Measurements from ENCODE around the gene RERE. TPM values are rescaled to one million over a fixed set of nuclear protein-coding genes. Genes with fewer than 3 reads are reported as not detected.
A peak's percentile ranks its signal among the peaks of the same experiment; 100 is the strongest.

Gene RERE
- total RNA-seq, 4 donors from 2014 or later: 86.4 to 111 (median 103) TPM

GRCh38 chr1:8361198-8361849 is 456.1 kb downstream of the RERE start:
- peaks cover 23 to 95% (median 47%) of the 10 kb centered on the region in 3 donors for H3K36me3 ChIP-seq
- H3K27ac ChIP-seq: peak overlapping the region in 2 of 4 donors; percentile 46 to 79

DNA sequence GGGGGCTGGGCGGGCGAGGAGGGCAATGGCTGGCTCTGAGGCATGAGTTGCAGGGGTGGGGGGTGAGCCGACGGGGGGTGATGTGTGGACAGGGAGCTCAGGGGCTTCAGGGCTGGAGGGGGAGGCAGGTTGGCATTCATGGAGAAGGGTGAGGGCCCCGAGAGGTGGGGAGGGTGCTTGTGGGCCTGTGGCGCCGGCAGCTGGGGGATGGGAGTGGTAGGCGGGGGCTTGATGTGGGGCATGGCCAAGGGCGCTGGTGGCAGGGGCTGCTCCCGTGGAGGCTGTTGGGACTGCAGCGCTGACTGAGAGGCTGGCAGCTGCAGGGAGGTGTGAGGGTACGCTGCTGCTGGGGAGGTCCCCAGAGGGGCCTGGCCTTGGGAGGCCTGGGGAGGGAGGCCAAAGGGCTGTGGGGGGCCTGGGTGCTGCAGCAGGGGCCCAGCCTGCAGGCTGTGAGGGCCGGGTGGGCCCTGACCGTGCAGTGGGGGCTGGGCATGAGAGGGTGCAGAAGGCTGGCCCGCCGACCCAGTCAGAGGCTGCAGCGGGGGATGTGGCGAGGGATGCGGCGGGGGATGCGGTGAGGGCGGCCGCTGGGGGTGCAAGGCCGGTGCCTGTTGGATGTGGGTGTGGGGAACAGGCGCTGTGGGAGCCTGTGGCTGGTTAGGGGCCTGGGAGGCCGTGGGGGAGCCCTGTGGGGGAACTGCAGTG is 456.8 kb downstream of the RERE start:
- Histone ChIP-seq H3K36me3 (peaks cover 23 to 95% (median 49%) of the 10 kb centered on the region in 3 donors), H3K4me1 (peaks cover 0 to 47% (median 23%) of the 10 kb centered on the region in 4 donors), H3K4me3 (no peak overlapping the region), H3K9me3 (no peaks in the 10 kb centered on the region), H3K27me3 (no peaks in the 10 kb centered on the region), H3K27ac (peak overlapping the region in 1 of 4 donors; percentile 79)
- TF ChIP-seq EP300 (IDR thresholded peaks at IDR 0.05) (no peak), POLR2A (IDR thresholded peaks at IDR 0.05) (no peak)
- TF ChIP-seq, protein P1, sequence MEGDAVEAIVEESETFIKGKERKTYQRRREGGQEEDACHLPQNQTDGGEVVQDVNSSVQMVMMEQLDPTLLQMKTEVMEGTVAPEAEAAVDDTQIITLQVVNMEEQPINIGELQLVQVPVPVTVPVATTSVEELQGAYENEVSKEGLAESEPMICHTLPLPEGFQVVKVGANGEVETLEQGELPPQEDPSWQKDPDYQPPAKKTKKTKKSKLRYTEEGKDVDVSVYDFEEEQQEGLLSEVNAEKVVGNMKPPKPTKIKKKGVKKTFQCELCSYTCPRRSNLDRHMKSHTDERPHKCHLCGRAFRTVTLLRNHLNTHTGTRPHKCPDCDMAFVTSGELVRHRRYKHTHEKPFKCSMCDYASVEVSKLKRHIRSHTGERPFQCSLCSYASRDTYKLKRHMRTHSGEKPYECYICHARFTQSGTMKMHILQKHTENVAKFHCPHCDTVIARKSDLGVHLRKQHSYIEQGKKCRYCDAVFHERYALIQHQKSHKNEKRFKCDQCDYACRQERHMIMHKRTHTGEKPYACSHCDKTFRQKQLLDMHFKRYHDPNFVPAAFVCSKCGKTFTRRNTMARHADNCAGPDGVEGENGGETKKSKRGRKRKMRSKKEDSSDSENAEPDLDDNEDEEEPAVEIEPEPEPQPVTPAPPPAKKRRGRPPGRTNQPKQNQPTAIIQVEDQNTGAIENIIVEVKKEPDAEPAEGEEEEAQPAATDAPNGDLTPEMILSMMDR (IDR thresholded peaks at IDR 0.05): no peak
- no peak for DNase-seq (ENCODE audit: low spot score in 2 of 2)
- 79% methylated on average over 26 of the region's 26 CpGs for WGBS, 2 donors

More at GRCh38 chr1:8361198-8361849, 456.1 kb downstream of the RERE start:
- TF ChIP-seq EP300 (IDR thresholded peaks at IDR 0.05) (no peak), POLR2A (IDR thresholded peaks at IDR 0.05) (no peak)
- TF ChIP-seq, protein P1 (IDR thresholded peaks at IDR 0.05): no peak
- Histone ChIP-seq H3K4me3 (no peak overlapping the region), H3K27me3 (no peaks in the 10 kb centered on the region), H3K9me3 (no peaks in the 10 kb centered on the region), H3K4me1 (peaks cover 0 to 54% (median 23%) of the 10 kb centered on the region in 4 donors)
- DNase-seq (ENCODE audit: low spot score in 2 of 2): no peak
- WGBS, 2 donors: 67 to 71% methylated on average over 19 to 21 of the region's 21 CpGs

- H3K4me1 ChIP-seq: peaks cover 0 to 39% (median 20%) of the 10 kb centered on the region in 4 donors
- 91 to 92% methylated on average over 41 to 44 of the region's 44 CpGs for WGBS, 2 donors
- H3K27me3 ChIP-seq: no peaks in the 10 kb centered on the region
- H3K4me3 ChIP-seq: no peak overlapping the region
- no peaks in the 10 kb centered on the region for H3K9me3 ChIP-seq
- peaks cover 23 to 98% (median 56%) of the 10 kb centered on the region in 3 donors for H3K36me3 ChIP-seq
- DNase-seq (ENCODE audit: low spot score in 2 of 2): no peak
- H3K27ac ChIP-seq: peak overlapping the region in 2 of 4 donors; percentile 66 to 79
- TF ChIP-seq POLR2A (IDR thresholded peaks at IDR 0.05): no peak
- TF ChIP-seq, protein P1 (IDR thresholded peaks at IDR 0.05): no peak
- TF ChIP-seq EP300 (IDR thresholded peaks at IDR 0.05): no peak
These were observed 457.6 kb downstream of the RERE start for GRCh38 chr1:8359617-8360481.

GRCh38 chr1:8358897-8359616 is 458.4 kb downstream of the RERE start:
- Histone ChIP-seq H3K27ac (peak overlapping the region in 2 of 4 donors; percentile 49 to 66), H3K27me3 (no peaks in the 10 kb centered on the region), H3K4me3 (no peak overlapping the region), H3K9me3 (no peaks in the 10 kb centered on the region), H3K4me1 (peaks cover 0 to 36% (median 12%) of the 10 kb centered on the region in 4 donors), H3K36me3 (peaks cover 23 to 98% (median 56%) of the 10 kb centered on the region in 3 donors)
- TF ChIP-seq POLR2A (IDR thresholded peaks at IDR 0.05) (no peak), EP300 (IDR thresholded peaks at IDR 0.05) (no peak)
- TF ChIP-seq, protein P1 (IDR thresholded peaks at IDR 0.05): no peak
- 88 to 92% methylated on average over 25 to 26 of the region's 26 CpGs for WGBS, 2 donors
- DNase-seq (ENCODE audit: low spot score in 2 of 2): no peak
